DOHH2 (cell line): Measurements from ENCODE around the gene CCDC30.
A peak's percentile ranks its signal among the peaks of the same experiment; 100 is the strongest.
"Not testable (repeated sequence)": the region's sequence is repeated elsewhere in the genome, so short reads cannot be mapped to it uniquely, and the experiment has no call there.

Experiments used
- H3F3A ChIP-seq: fragments of 200-600 bp; sonication (generic), shearing (Covaris generic); 2 replicates; pipeline ENCODE4 v1.6.0; 2016; ENCODE audit warnings: antibody characterized with exemption, mild to moderate bottlenecking; ENCODE audit not compliant: control insufficient read depth, insufficient read depth
- H3K27ac ChIP-seq: fragments of 200-600 bp; sonication (generic); 2 replicates; pipeline ENCODE4 v1.5.1; 2014; ENCODE audit warnings: low read depth, mild to moderate bottlenecking, low read length, moderate library complexity
- H3K27me3 ChIP-seq: fragments of 200-600 bp; sonication (generic); 2 replicates; pipeline ENCODE4 v1.6.1; 2014; ENCODE audit warnings: mild to moderate bottlenecking, low read length, mixed read lengths; ENCODE audit not compliant: control insufficient read depth
- H3K36me3 ChIP-seq: fragments of 200-600 bp; sonication (generic); 2 replicates; pipeline ENCODE4 v1.6.1; 2014; ENCODE audit warnings: mild to moderate bottlenecking, low read length, moderate library complexity, mixed read lengths; ENCODE audit not compliant: control insufficient read depth
- H3K4me1 ChIP-seq: fragments of 200-600 bp; sonication (generic); 2 replicates; pipeline ENCODE4 v1.6.1; 2014; ENCODE audit warnings: mild to moderate bottlenecking, low read length, mixed read lengths; ENCODE audit not compliant: control insufficient read depth
- H3K4me2 ChIP-seq: fragments of 200-600 bp; sonication (generic); 2 replicates; pipeline ENCODE4 v1.6.0; 2014; ENCODE audit warnings: mild to moderate bottlenecking, low read length, moderate library complexity
- H3K4me3 ChIP-seq: fragments of 200-600 bp; sonication (generic); 2 replicates; pipeline ENCODE4 v1.5.1; 2014; ENCODE audit warnings: mild to moderate bottlenecking, low read length, mixed read lengths
- H3K79me2 ChIP-seq: fragments of 200-600 bp; sonication (generic); 2 replicates; pipeline ENCODE4 v1.6.1; 2014; ENCODE audit warnings: mild to moderate bottlenecking, low read length, mixed read lengths; ENCODE audit not compliant: control insufficient read depth
- H3K9me2 ChIP-seq: fragments of 200-600 bp; sonication (generic); replicated peaks from 2 replicates; pipeline ENCODE4 v1.6.1; 2014; ENCODE audit warnings: mild to moderate bottlenecking, low read length, mixed read lengths; ENCODE audit not compliant: control insufficient read depth
- H3K9me3 ChIP-seq: fragments of 200-600 bp; sonication (generic); 2 replicates; pipeline ENCODE4 v1.6.1; 2014; ENCODE audit warnings: antibody characterized with exemption, low read length, mixed read lengths; ENCODE audit not compliant: control insufficient read depth, insufficient read depth
- H4K20me1 ChIP-seq: fragments of 200-600 bp; sonication (generic); 2 replicates; pipeline ENCODE4 v1.6.0; 2014; ENCODE audit warnings: low read depth, mild to moderate bottlenecking, antibody characterized with exemption, low read length, moderate library complexity; ENCODE audit not compliant: control insufficient read depth, insufficient read depth
- CTCF ChIP-seq: fragments of 200-600 bp; sonication (generic); IDR thresholded peaks from one replicate; pipeline ENCODE4 v1.5.1; 2014; ENCODE audit warnings: antibody characterized with exemption, mild to moderate bottlenecking, low read depth, low read length; ENCODE audit not compliant: poor library complexity, severe bottlenecking
- EZH2phosphoT487 ChIP-seq: fragments of 200-600 bp; sonication (generic); IDR thresholded peaks from 2 replicates; pipeline ENCODE4 v1.6.1; 2017; ENCODE audit warnings: borderline replicate concordance, mild to moderate bottlenecking, antibody characterized with exemption, low read length, moderate library complexity, mixed read lengths

The CCDC30 gene

GRCh38 chr1:42506576-42506975, 43.5 kb downstream of the CCDC30 start:
- H3K9me3 ChIP-seq: peaks cover 41% of the 10 kb centered on the region
- no peaks in the 10 kb centered on the region for H3F3A ChIP-seq
- H3K36me3 ChIP-seq: no peaks in the 10 kb centered on the region
- H3K9me2 ChIP-seq: no peaks in the 10 kb centered on the region
- H3K4me2 ChIP-seq: no peak overlapping the region
- no peaks in the 10 kb centered on the region for H3K4me1 ChIP-seq
- no peaks in the 10 kb centered on the region for H4K20me1 ChIP-seq
- TF ChIP-seq CTCF (no peak), EZH2phosphoT487 (no peak)
- no peak overlapping the region for H3K27ac ChIP-seq
- no peak overlapping the region for H3K4me3 ChIP-seq
- no peaks in the 10 kb centered on the region for H3K79me2 ChIP-seq
- no peaks in the 10 kb centered on the region for H3K27me3 ChIP-seq

- H3F3A ChIP-seq, H3K4me2 ChIP-seq, H3K27me3 ChIP-seq, H3K9me2 ChIP-seq, H3K4me3 ChIP-seq, H4K20me1 ChIP-seq, H3K79me2 ChIP-seq, H3K4me1 ChIP-seq, H3K27ac ChIP-seq, H3K36me3 ChIP-seq: not testable (repeated sequence)
- H3K9me3 ChIP-seq: peaks cover 18% of the 10 kb centered on the region
- TF ChIP-seq CTCF: peak; percentile 66
Observed at GRCh38 chr1:42511581-42512155, 48.6 kb downstream of the CCDC30 start.

GRCh38 chr1:42518908-42519307, 55.8 kb downstream of the CCDC30 start:
- H3K4me3 ChIP-seq: no peak overlapping the region

More at GRCh38 chr1:42518908-42519307, 55.8 kb downstream of the CCDC30 start:
- TF ChIP-seq CTCF (no peak), EZH2phosphoT487 (no peak)
- Histone ChIP-seq H3K9me2 (no peaks in the 10 kb centered on the region), H3K4me1 (no peaks in the 10 kb centered on the region), H3K79me2 (no peaks in the 10 kb centered on the region), H3K27ac (no peak overlapping the region), H3K4me2 (no peak overlapping the region), H3K36me3 (no peaks in the 10 kb centered on the region), H3K27me3 (no peaks in the 10 kb centered on the region), H3F3A (no peaks in the 10 kb centered on the region), H4K20me1 (no peaks in the 10 kb centered on the region), H3K9me3 (peaks cover 3% of the 10 kb centered on the region)
